ENCODE data around the gene SRGAP1.
"Not testable (repeated sequence)": the region's sequence is repeated elsewhere in the genome, so short reads cannot be mapped to it uniquely, and the experiment has no call there.

The SRGAP1 gene

GRCh38 chr12:63836936-63837335, 7.6 kb upstream of the SRGAP1 start:
- no peak for DNase-seq

GRCh38 chr12:63838411-63838810, 6.1 kb upstream of the SRGAP1 start:
- no peak for DNase-seq

GRCh38 chr12:63841011-63841410, 3.5 kb upstream of the SRGAP1 start:
- DNase-seq, result no peak

- DNase-seq, result no peak
These were observed 2.9 kb upstream of the SRGAP1 start for GRCh38 chr12:63841571-63841970.

GRCh38 chr12:63842750-63843149, 1.8 kb upstream of the SRGAP1 start:
- DNase-seq, result not testable (repeated sequence)

- peak in 1 of 58 donors; percentile 53 for DNase-seq
These were observed 1.2 kb upstream of the SRGAP1 start for GRCh38 chr12:63843254-63843720.

GRCh38 chr12:63843721-63844390, 644 bp upstream of the SRGAP1 start:
- peak; percentile 47 to 98 (median 88) for DNase-seq

- DNase-seq, result no peak
These were observed 1.2 kb downstream of the SRGAP1 start for GRCh38 chr12:63845726-63846125.

GRCh38 chr12:63846238-63846967, 1.9 kb downstream of the SRGAP1 start:
- no peak for DNase-seq

GRCh38 chr12:63848450-63848849, 4.0 kb downstream of the SRGAP1 start:
- DNase-seq, result no peak

GRCh38 chr12:63849106-63849620, 4.7 kb downstream of the SRGAP1 start:
- DNase-seq, result no peak

GRCh38 chr12:63849641-63850040, 5.1 kb downstream of the SRGAP1 start:
- DNase-seq, result no peak

GRCh38 chr12:63853978-63854377, 9.5 kb downstream of the SRGAP1 start:
- DNase-seq, result no peak

GRCh38 chr12:63855299-63855698, 10.8 kb downstream of the SRGAP1 start:
- no peak for DNase-seq

GRCh38 chr12:63857771-63858670, 13.5 kb downstream of the SRGAP1 start:
- no peak for DNase-seq

- DNase-seq, result not testable (repeated sequence)
These were observed 15.4 kb downstream of the SRGAP1 start for GRCh38 chr12:63859880-63860279.

- peak in 1 of 58 donors; percentile 8 for DNase-seq
These were observed 17.9 kb downstream of the SRGAP1 start for GRCh38 chr12:63862187-63862968.

- no peak for DNase-seq
These were observed 18.4 kb downstream of the SRGAP1 start for GRCh38 chr12:63862969-63863230.

GRCh38 chr12:63863658-63864453, 19.4 kb downstream of the SRGAP1 start:
- no peak for DNase-seq

- no peak for DNase-seq
These were observed 19.9 kb downstream of the SRGAP1 start for GRCh38 chr12:63864454-63864706.
